BE2C (cell line): ENCODE measurements around the gene SYNJ2BP.
A peak's percentile ranks its signal among the peaks of the same experiment; 100 is the strongest.
"Not testable (repeated sequence)": the region's sequence is repeated elsewhere in the genome, so short reads cannot be mapped to it uniquely, and the experiment has no call there.

ENCODE experiments used
- DNase-seq: peaks from one replicate; pipeline ENCODE4 v3.0.0-alpha.2; 2020
- H3K27me3 ChIP-seq: fragments of 250-450 bp; sonication (Bioruptor Pico); 2 replicates; pipeline ENCODE4 v1.5.1; 2020; ENCODE audit warnings: mild to moderate bottlenecking
- H3K36me3 ChIP-seq: fragments of 250-450 bp; sonication (Bioruptor Pico); 2 replicates; pipeline ENCODE4 v1.5.1; 2020; ENCODE audit warnings: mild to moderate bottlenecking
- H3K4me1 ChIP-seq: fragments of 250-450 bp; sonication (Bioruptor Pico); 2 replicates; pipeline ENCODE4 v1.5.1; 2020
- H3K4me3 ChIP-seq: 2 replicates; pipeline ENCODE4 v1.5.1; 2011; ENCODE audit warnings: low read depth, low read length
- H3K9me3 ChIP-seq: fragments of 250-450 bp; sonication (Bioruptor Pico); 2 replicates; pipeline ENCODE4 v1.5.1; 2020
- CTCF ChIP-seq: IDR thresholded peaks from 2 replicates; pipeline ENCODE4 v1.5.1; 2012; ENCODE audit warnings: mild to moderate bottlenecking, low read depth, low read length

Gene SYNJ2BP

GRCh38 chr14:70436867-70437266, 20.0 kb upstream of the SYNJ2BP start:
- H3K4me3 ChIP-seq = no peak overlapping the region
- no peak for TF ChIP-seq CTCF
- H3K9me3 ChIP-seq = no peaks in the 10 kb centered on the region
- H3K36me3 ChIP-seq = no peaks in the 10 kb centered on the region
- no peak for DNase-seq
- H3K27me3 ChIP-seq = no peaks in the 10 kb centered on the region
- H3K4me1 ChIP-seq = no peaks in the 10 kb centered on the region

GRCh38 chr14:70426555-70426954, 9.7 kb upstream of the SYNJ2BP start:
- not testable (repeated sequence) for H3K4me1 ChIP-seq, H3K36me3 ChIP-seq, DNase-seq, H3K9me3 ChIP-seq, H3K4me3 ChIP-seq, H3K27me3 ChIP-seq

- Histone ChIP-seq H3K4me3 (no peak overlapping the region), H3K27me3 (no peaks in the 10 kb centered on the region), H3K9me3 (no peaks in the 10 kb centered on the region), H3K4me1 (no peaks in the 10 kb centered on the region), H3K36me3 (no peaks in the 10 kb centered on the region)
- DNase-seq = no peak
- TF ChIP-seq CTCF = no peak
Measured at GRCh38 chr14:70425354-70425753, 8.5 kb upstream of the SYNJ2BP start.

GRCh38 chr14:70422538-70422937, 5.6 kb upstream of the SYNJ2BP start:
- Histone ChIP-seq H3K36me3 (no peaks in the 10 kb centered on the region), H3K9me3 (no peaks in the 10 kb centered on the region), H3K4me1 (no peaks in the 10 kb centered on the region), H3K27me3 (no peaks in the 10 kb centered on the region), H3K4me3 (no peak overlapping the region)
- no peak for TF ChIP-seq CTCF
- DNase-seq = no peak

- not testable (repeated sequence) for H3K4me1 ChIP-seq, H3K9me3 ChIP-seq, H3K36me3 ChIP-seq
Measured at GRCh38 chr14:70419270-70419931, 2.5 kb upstream of the SYNJ2BP start.

GRCh38 chr14:70416338-70416724, 559 bp downstream of the SYNJ2BP start:
- Histone ChIP-seq H3K27me3 (no peaks in the 10 kb centered on the region), H3K4me1 (no peaks in the 10 kb centered on the region), H3K36me3 (no peaks in the 10 kb centered on the region), H3K4me3 (peak overlapping the region; percentile 100), H3K9me3 (no peaks in the 10 kb centered on the region)
- no peak for TF ChIP-seq CTCF
- no peak for DNase-seq

More at GRCh38 chr14:70419270-70419931, 2.5 kb upstream of the SYNJ2BP start:
- not testable (repeated sequence) for H3K4me3 ChIP-seq, DNase-seq, H3K27me3 ChIP-seq

- Histone ChIP-seq H3K4me3 (peak overlapping the region; percentile 100), H3K27me3 (no peaks in the 10 kb centered on the region), H3K4me1 (no peaks in the 10 kb centered on the region), H3K9me3 (no peaks in the 10 kb centered on the region), H3K36me3 (no peaks in the 10 kb centered on the region)
- no peak for DNase-seq
- TF ChIP-seq CTCF = no peak
Measured at GRCh38 chr14:70415788-70416187, 1.1 kb downstream of the SYNJ2BP start.
